Suprapubic skin (tissue), 4 donors: Measurements from ENCODE around the gene SLC39A5. TPM values are rescaled to one million over a fixed set of nuclear protein-coding genes. Genes with fewer than 3 reads are reported as not detected.
A peak's percentile ranks its signal among the peaks of the same experiment; 100 is the strongest.
"Not testable (repeated sequence)": the region's sequence is repeated elsewhere in the genome, so short reads cannot be mapped to it uniquely, and the experiment has no call there.

Experiments
- DNase-seq, 2 donors: peaks; one replicate each; pipeline ENCODE4 v3.0.0-alpha.2; 2019; ENCODE audit warnings: low spot score in 2 of 2
- H3K27ac ChIP-seq: fragments of 200-600 bp; sonication (generic); one replicate; pipeline ENCODE4 v1.5.1; 2019
- H3K27me3 ChIP-seq: fragments of 200-600 bp; sonication (generic); one replicate; pipeline ENCODE4 v1.5.1; 2019
- H3K36me3 ChIP-seq: fragments of 200-600 bp; sonication (generic); one replicate; pipeline ENCODE4 v1.5.1; 2019
- H3K4me1 ChIP-seq: fragments of 200-600 bp; sonication (generic); one replicate; pipeline ENCODE4 v1.5.1; 2019
- H3K4me3 ChIP-seq: fragments of 200-600 bp; sonication (generic); one replicate; pipeline ENCODE4 v1.5.1; 2019; ENCODE audit warnings: mild to moderate bottlenecking
- H3K9me3 ChIP-seq: fragments of 200-600 bp; sonication (generic); one replicate; pipeline ENCODE4 v1.5.1; 2019
- CTCF ChIP-seq, 2 donors: fragments of 200-600 bp in 1 of 2; fragments of 450-650 bp in 1 of 2; sonication (generic) in 1 of 2; IDR thresholded peaks; one replicate each; pipeline ENCODE4 v1.5.1; 2016 to 2019; ENCODE audit warnings: antibody characterized with exemption in 2 of 2, mild to moderate bottlenecking in 1 of 2, moderate library complexity in 1 of 2
- EP300 ChIP-seq: sonication (generic); formaldehyde crosslinking; IDR thresholded peaks from one replicate; pipeline ENCODE4 v1.6.1; 2017; ENCODE audit warnings: antibody characterized with exemption
- POLR2A ChIP-seq, 2 donors: fragments of 450-650 bp; IDR thresholded peaks; one replicate each; pipeline ENCODE4 v1.6.1; 2017; ENCODE audit warnings: antibody characterized with exemption in 2 of 2, mild to moderate bottlenecking in 2 of 2, moderate library complexity in 2 of 2
- POLR2AphosphoS5 ChIP-seq, 3 donors: sonication (generic); formaldehyde crosslinking; IDR thresholded peaks; one replicate each; pipeline ENCODE4 v1.6.1; 2017; ENCODE audit warnings: antibody characterized with exemption in 3 of 3
- WGBS: methylation state at CpG from one replicate; pipeline ENCODE4 v1.1.5; 2018; 5-methylcytosine and 5-hydroxymethylcytosine counted together
- total RNA-seq, 4 donors: library from RNA; depleted of rRNA; stranded (reverse); fragments of >200 nt; gene quantifications; one replicate each; pipeline ENCODE4 v1.1.0, GENCODE V29; 2016

The SLC39A5 gene
- total RNA-seq, 4 donors from 2014 or later = 1.3 to 2.4 TPM; not detected in 2

GRCh38 chr12:56189099-56189917 is 40.5 kb upstream of the SLC39A5 start, which contains the start of gene SMARCC2:
TSS of gene SMARCC2 (minus strand) at chr12:56189483. CDS start at chr12:56189461, 22 bp downstream.
- WGBS = 3% methylated on average over 17 of the region's 93 CpGs
- Histone ChIP-seq H3K4me1 (peaks cover 29% of the 10 kb centered on the region), H3K27me3 (no peaks in the 10 kb centered on the region), H3K9me3 (no peaks in the 10 kb centered on the region), H3K36me3 (peaks cover 25% of the 10 kb centered on the region), H3K27ac (peak within 1 kb of the TSS; percentile 91), H3K4me3 (peak within 1 kb of the TSS; percentile 88)
- peak; percentile 72 to 81 for TF ChIP-seq CTCF (IDR thresholded peaks at IDR 0.05)
- peak in 1 of 3 donors; percentile 27 for TF ChIP-seq POLR2AphosphoS5 (IDR thresholded peaks at IDR 0.05)
- TF ChIP-seq POLR2A (IDR thresholded peaks at IDR 0.05) = peak in 1 of 2 donors; percentile 20
- no peak for TF ChIP-seq EP300
- peak; percentile 92 to 93 for DNase-seq

GRCh38 chr12:56189918-56190694 is 39.7 kb upstream of the SLC39A5 start:
- Histone ChIP-seq H3K4me1 (peaks cover 29% of the 10 kb centered on the region), H3K27me3 (no peaks in the 10 kb centered on the region), H3K4me3 (peak overlapping the region; percentile 88), H3K9me3 (no peaks in the 10 kb centered on the region), H3K27ac (peak overlapping the region; percentile 91), H3K36me3 (peaks cover 17% of the 10 kb centered on the region)
- TF ChIP-seq POLR2AphosphoS5 (IDR thresholded peaks at IDR 0.05) = peak in 2 of 3 donors; percentile 31 to 68
- no peak for TF ChIP-seq EP300
- peak; percentile 87 to 88 for DNase-seq
- under 1% methylated on average over 42 of the region's 42 CpGs for WGBS

- WGBS = 20% methylated on average over 9 of the region's 9 CpGs
- H3K4me1 ChIP-seq = peaks cover 29% of the 10 kb centered on the region
Measured at GRCh38 chr12:56190695-56191155, 39.1 kb upstream of the SLC39A5 start.

GRCh38 chr12:56192582-56192981 is 37.3 kb upstream of the SLC39A5 start:
- no peak overlapping the region for H3K27ac ChIP-seq
- no peaks in the 10 kb centered on the region for H3K36me3 ChIP-seq
- H3K27me3 ChIP-seq = no peaks in the 10 kb centered on the region
- no peak overlapping the region for H3K4me3 ChIP-seq
- DNase-seq = no peak
- H3K4me1 ChIP-seq = peaks cover 18% of the 10 kb centered on the region
- TF ChIP-seq POLR2A (IDR thresholded peaks at IDR 0.05) = no peak
- no peak for TF ChIP-seq POLR2AphosphoS5 (IDR thresholded peaks at IDR 0.05)
- no peak for TF ChIP-seq CTCF (IDR thresholded peaks at IDR 0.05)
- no peak for TF ChIP-seq EP300
- no peaks in the 10 kb centered on the region for H3K9me3 ChIP-seq

More at GRCh38 chr12:56190695-56191155, 39.1 kb upstream of the SLC39A5 start:
- no peaks in the 10 kb centered on the region for H3K27me3 ChIP-seq
- TF ChIP-seq POLR2A (IDR thresholded peaks at IDR 0.05) = no peak
- TF ChIP-seq CTCF (IDR thresholded peaks at IDR 0.05) = no peak
- no peak for TF ChIP-seq POLR2AphosphoS5 (IDR thresholded peaks at IDR 0.05)
- no peak for TF ChIP-seq EP300
- no peak for DNase-seq
- no peaks in the 10 kb centered on the region for H3K9me3 ChIP-seq
- H3K4me3 ChIP-seq = peak overlapping the region; percentile 88
- peaks cover 11% of the 10 kb centered on the region for H3K36me3 ChIP-seq
- H3K27ac ChIP-seq = peak overlapping the region; percentile 91

- WGBS = 59% methylated on average over 1 of the region's 1 CpG
- DNase-seq = peak in 1 of 2 donors; percentile 84
Measured at GRCh38 chr12:56193025-56193578, 36.7 kb upstream of the SLC39A5 start.

GRCh38 chr12:56196818-56197550 is 32.9 kb upstream of the SLC39A5 start:
- not testable (repeated sequence) for H3K4me3 ChIP-seq, H3K4me1 ChIP-seq, H3K36me3 ChIP-seq, H3K9me3 ChIP-seq, DNase-seq, H3K27me3 ChIP-seq, H3K27ac ChIP-seq
- 73% methylated on average over 11 of the region's 11 CpGs for WGBS

More at GRCh38 chr12:56193025-56193578, 36.7 kb upstream of the SLC39A5 start:
- Histone ChIP-seq H3K27me3 (no peaks in the 10 kb centered on the region), H3K4me1 (peaks cover 13% of the 10 kb centered on the region), H3K9me3 (no peaks in the 10 kb centered on the region), H3K4me3 (no peak overlapping the region), H3K27ac (no peak overlapping the region), H3K36me3 (no peaks in the 10 kb centered on the region)
- TF ChIP-seq CTCF (IDR thresholded peaks at IDR 0.05) = peak; percentile 68 to 87
- TF ChIP-seq POLR2A (IDR thresholded peaks at IDR 0.05) = no peak
- TF ChIP-seq POLR2AphosphoS5 (IDR thresholded peaks at IDR 0.05) = no peak
